ENCODE data around the gene REN. TPM values are rescaled to one million over a fixed set of nuclear protein-coding genes. Genes with fewer than 3 reads are reported as not detected.

The REN gene
- total RNA-seq, 1 experiment from 2014 or later, result not detected

GRCh38 chr1:204132718-204133117 is 33.4 kb downstream of the REN start:
- Histone ChIP-seq H2AFZ (ENCODE audit: low read length) (no peak overlapping the region), H3K27ac (ENCODE audit: insufficient read length, low read depth, low read length) (no peak overlapping the region), H4K8ac (replicated peaks; ENCODE audit: insufficient read length, low read depth, low read length) (no peak overlapping the region), H2AK5ac (ENCODE audit: insufficient read length, low read length) (no peak overlapping the region), H3K4me1 (ENCODE audit: insufficient read depth, low read length) (no peaks in the 10 kb centered on the region; the same call in 1 of the 2 replicates), H3K79me2 (ENCODE audit: insufficient read depth, low read length) (no peaks in the 10 kb centered on the region), H4K5ac (ENCODE audit: insufficient read length, low read depth, low read length) (no peak overlapping the region), H3K23ac (ENCODE audit: insufficient read length, low read depth, low read length) (no peak overlapping the region), H3K23me2 (ENCODE audit: insufficient read length, low read depth, low read length, poor library complexity, severe bottlenecking) (peaks cover 4% of the 10 kb centered on the region), H3K27me3 (ENCODE audit: insufficient read depth, low read length) (no peaks in the 10 kb centered on the region), H3K9me3 (ENCODE audit: control insufficient read depth, low read depth, low read length) (no peaks in the 10 kb centered on the region), H2BK5ac (ENCODE audit: insufficient read length, low read length) (no peak overlapping the region), H2BK15ac (ENCODE audit: low read depth, low read length) (no peak overlapping the region), H3K14ac (ENCODE audit: insufficient read depth, low read length) (no peak overlapping the region), H3T11ph (ENCODE audit: low read length) (no peak overlapping the region), H3K4ac (ENCODE audit: low read depth, low read length) (no peak overlapping the region), H2BK120ac (ENCODE audit: low read depth, low read length, poor library complexity, severe bottlenecking) (no peak overlapping the region), H2BK12ac (ENCODE audit: insufficient read length, low read depth, low read length) (no peak overlapping the region), H3K56ac (ENCODE audit: insufficient read length, low read depth, low read length) (no peak overlapping the region), H3K18ac (ENCODE audit: insufficient read length, low read depth, low read length) (no peak overlapping the region), H4K91ac (ENCODE audit: insufficient read length, low read depth, low read length) (no peak overlapping the region), H4K20me1 (ENCODE audit: control insufficient read depth, insufficient read depth, insufficient read length) (no peaks in the 10 kb centered on the region), H3K9ac (ENCODE audit: extremely low read depth, insufficient read length, low read length) (no peak overlapping the region), H3K4me2 (ENCODE audit: insufficient read depth, insufficient read length, low read length) (no peak overlapping the region), H2BK20ac (ENCODE audit: low read depth, low read length, poor library complexity, severe bottlenecking) (no peak overlapping the region), H3K79me1 (ENCODE audit: insufficient read depth, low read depth, low read length, poor library complexity, severe bottlenecking) (no peaks in the 10 kb centered on the region)
- TF ChIP-seq, protein P1, sequence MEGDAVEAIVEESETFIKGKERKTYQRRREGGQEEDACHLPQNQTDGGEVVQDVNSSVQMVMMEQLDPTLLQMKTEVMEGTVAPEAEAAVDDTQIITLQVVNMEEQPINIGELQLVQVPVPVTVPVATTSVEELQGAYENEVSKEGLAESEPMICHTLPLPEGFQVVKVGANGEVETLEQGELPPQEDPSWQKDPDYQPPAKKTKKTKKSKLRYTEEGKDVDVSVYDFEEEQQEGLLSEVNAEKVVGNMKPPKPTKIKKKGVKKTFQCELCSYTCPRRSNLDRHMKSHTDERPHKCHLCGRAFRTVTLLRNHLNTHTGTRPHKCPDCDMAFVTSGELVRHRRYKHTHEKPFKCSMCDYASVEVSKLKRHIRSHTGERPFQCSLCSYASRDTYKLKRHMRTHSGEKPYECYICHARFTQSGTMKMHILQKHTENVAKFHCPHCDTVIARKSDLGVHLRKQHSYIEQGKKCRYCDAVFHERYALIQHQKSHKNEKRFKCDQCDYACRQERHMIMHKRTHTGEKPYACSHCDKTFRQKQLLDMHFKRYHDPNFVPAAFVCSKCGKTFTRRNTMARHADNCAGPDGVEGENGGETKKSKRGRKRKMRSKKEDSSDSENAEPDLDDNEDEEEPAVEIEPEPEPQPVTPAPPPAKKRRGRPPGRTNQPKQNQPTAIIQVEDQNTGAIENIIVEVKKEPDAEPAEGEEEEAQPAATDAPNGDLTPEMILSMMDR (conservative IDR thresholded peaks at IDR 0.05), result no peak
- no peaks in the 10 kb centered on the region; the same call in 1 of the 2 replicates for H3K27me3 Mint-ChIP-seq (ENCODE audit: low read depth)
- no CpG with 5 or more reads among the region's 6 CpGs for WGBS (ENCODE audit: extremely low coverage, insufficient read length, low lambda C conversion rate)
- H3K4me3 Mint-ChIP-seq, result no peak overlapping the region
- DNase-seq, result no peak
- peaks cover 21 to 27% of the 10 kb centered on the region in 2 experiments for H3K4me1 Mint-ChIP-seq
- H3K9me3 Mint-ChIP-seq, result no peaks in the 10 kb centered on the region; a peak in 1 of 5 replicates
- H3K27ac Mint-ChIP-seq, result no peak overlapping the region
- H3K36me3 Mint-ChIP-seq (ENCODE audit: insufficient read depth in 1 of 3, low read depth in 3 of 3), result peaks cover 0 to 36% (median 5%) of the 10 kb centered on the region in 3 experiments; a peak in 5 of 7 replicates

Data from H9 (cell line).